ENCODE results near the gene MSRB3.

MSRB3 gene

GRCh38 chr12:65327207-65328076 is 49.0 kb downstream of the MSRB3 start:
- DNase-seq = no peak

GRCh38 chr12:65329721-65330120 is 51.2 kb downstream of the MSRB3 start:
- DNase-seq = no peak

GRCh38 chr12:65330331-65330730 is 51.8 kb downstream of the MSRB3 start:
- no peak for DNase-seq

GRCh38 chr12:65331456-65331855 is 53.0 kb downstream of the MSRB3 start:
- DNase-seq = no peak

- no peak for DNase-seq
These were observed 55.2 kb downstream of the MSRB3 start for GRCh38 chr12:65333649-65334048.

- no peak for DNase-seq
These were observed 56.0 kb downstream of the MSRB3 start for GRCh38 chr12:65334521-65334920.

- DNase-seq = no peak
These were observed 56.7 kb downstream of the MSRB3 start for GRCh38 chr12:65335021-65335714.

- DNase-seq = no peak
These were observed 57.5 kb downstream of the MSRB3 start for GRCh38 chr12:65335981-65336380.

GRCh38 chr12:65339161-65339560 is 60.7 kb downstream of the MSRB3 start:
- no peak for DNase-seq

GRCh38 chr12:65343230-65343629 is 64.7 kb downstream of the MSRB3 start:
- no peak for DNase-seq

GRCh38 chr12:65343801-65344200 is 65.3 kb downstream of the MSRB3 start:
- DNase-seq = no peak

GRCh38 chr12:65355461-65355860 is 77.0 kb downstream of the MSRB3 start:
- DNase-seq = no peak

GRCh38 chr12:65362234-65363031 is 84.0 kb downstream of the MSRB3 start:
- no peak for DNase-seq

GRCh38 chr12:65364046-65364445 is 85.6 kb downstream of the MSRB3 start:
- no peak for DNase-seq

- DNase-seq = no peak
These were observed 88.9 kb downstream of the MSRB3 start for GRCh38 chr12:65367396-65367795.

- DNase-seq = no peak
These were observed 89.6 kb downstream of the MSRB3 start for GRCh38 chr12:65368055-65368454.

- DNase-seq = no peak
These were observed 94.1 kb downstream of the MSRB3 start for GRCh38 chr12:65372574-65372973.

- no peak for DNase-seq
These were observed 105.8 kb downstream of the MSRB3 start for GRCh38 chr12:65384240-65384639.

GRCh38 chr12:65387396-65387795 is 108.9 kb downstream of the MSRB3 start:
- no peak for DNase-seq

- DNase-seq = no peak
These were observed 111.0 kb downstream of the MSRB3 start for GRCh38 chr12:65389436-65389835.

GRCh38 chr12:65391711-65392110 is 113.2 kb downstream of the MSRB3 start:
- DNase-seq = no peak

GRCh38 chr12:65392491-65392890 is 114.0 kb downstream of the MSRB3 start:
- no peak for DNase-seq

- no peak for DNase-seq
These were observed 124.7 kb downstream of the MSRB3 start for GRCh38 chr12:65403188-65403587.
